GM19463 (cell line): Measurements from ENCODE around the gene C17orf75.

ENCODE experiments used
- ATAC-seq: cut with Tn5 transposase; IDR thresholded peaks from one replicate; pipeline ENCODE4 v1.9.1; 2021; ENCODE audit warnings: mild to moderate bottlenecking, moderate library complexity; ENCODE audit not compliant: unreplicated experiment

Gene C17orf75

DNA sequence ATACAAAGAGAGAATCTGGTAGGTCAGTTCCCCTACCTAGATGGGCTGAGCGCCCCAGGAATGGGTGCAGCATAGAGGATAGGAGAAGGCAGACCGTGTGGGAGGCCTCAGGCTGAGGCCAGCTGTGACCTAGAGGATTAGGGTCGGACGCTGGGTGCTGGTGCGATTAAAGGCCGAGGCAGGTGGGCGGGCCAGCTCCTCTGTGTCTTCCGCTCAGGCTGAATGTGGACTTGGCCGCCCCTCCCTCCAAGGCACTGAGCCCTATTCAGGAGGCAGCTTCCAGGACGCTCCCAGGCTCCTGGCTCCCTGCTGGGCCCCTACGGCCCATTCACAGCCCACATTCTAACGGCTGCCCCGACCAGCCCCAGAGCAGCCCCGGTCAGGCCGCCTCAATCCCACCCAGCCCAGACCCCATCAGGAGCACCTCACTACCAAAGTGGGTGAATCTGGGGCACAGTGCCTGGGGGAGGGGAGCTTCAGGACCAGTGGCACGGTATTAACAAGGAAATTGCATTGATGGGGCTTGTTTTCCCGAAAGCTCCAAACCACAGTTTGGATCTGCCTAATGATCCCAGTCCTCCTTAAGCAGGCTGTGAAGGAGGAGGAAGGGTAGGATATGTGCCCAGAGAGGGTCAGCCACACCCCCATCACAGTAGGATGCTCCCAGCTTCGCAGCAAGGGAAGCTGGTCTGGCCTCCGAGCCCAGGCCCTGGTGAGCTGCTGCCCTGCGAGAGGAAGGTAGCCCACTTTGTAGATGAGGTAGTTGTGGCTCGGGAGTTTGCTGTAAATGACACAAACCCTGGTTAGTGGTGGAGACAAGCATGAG is 61.9 kb downstream of the C17orf75 start:
- ATAC-seq = no peak

DNA sequence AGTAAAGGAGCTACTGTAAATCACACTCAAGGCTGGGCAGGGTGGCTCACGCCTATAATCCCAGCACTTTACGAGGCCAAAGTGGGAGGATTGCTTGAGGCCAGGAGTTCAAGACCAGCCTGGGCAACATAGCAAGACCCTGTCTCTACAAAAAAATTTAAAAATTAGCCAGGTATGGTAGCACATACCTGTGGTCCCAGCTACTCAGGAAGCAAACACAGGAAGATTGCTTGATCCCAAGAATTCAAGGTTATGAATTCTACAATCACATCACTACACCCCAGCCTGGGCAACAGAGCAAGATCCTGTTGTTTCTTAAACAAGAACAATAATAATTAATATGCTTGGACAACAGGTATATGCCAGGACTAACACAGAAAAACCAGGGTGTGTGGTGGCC is 63.2 kb downstream of the C17orf75 start:
- no peak for ATAC-seq
